GM19324 (cell line): ENCODE measurements around the gene PIGU.

Experiments
- ATAC-seq: cut with Tn5 transposase; IDR thresholded peaks from one replicate; pipeline ENCODE4 v1.9.1; 2021; ENCODE audit warnings: mild to moderate bottlenecking, moderate library complexity; ENCODE audit not compliant: unreplicated experiment, low FRiP score

Gene PIGU

DNA sequence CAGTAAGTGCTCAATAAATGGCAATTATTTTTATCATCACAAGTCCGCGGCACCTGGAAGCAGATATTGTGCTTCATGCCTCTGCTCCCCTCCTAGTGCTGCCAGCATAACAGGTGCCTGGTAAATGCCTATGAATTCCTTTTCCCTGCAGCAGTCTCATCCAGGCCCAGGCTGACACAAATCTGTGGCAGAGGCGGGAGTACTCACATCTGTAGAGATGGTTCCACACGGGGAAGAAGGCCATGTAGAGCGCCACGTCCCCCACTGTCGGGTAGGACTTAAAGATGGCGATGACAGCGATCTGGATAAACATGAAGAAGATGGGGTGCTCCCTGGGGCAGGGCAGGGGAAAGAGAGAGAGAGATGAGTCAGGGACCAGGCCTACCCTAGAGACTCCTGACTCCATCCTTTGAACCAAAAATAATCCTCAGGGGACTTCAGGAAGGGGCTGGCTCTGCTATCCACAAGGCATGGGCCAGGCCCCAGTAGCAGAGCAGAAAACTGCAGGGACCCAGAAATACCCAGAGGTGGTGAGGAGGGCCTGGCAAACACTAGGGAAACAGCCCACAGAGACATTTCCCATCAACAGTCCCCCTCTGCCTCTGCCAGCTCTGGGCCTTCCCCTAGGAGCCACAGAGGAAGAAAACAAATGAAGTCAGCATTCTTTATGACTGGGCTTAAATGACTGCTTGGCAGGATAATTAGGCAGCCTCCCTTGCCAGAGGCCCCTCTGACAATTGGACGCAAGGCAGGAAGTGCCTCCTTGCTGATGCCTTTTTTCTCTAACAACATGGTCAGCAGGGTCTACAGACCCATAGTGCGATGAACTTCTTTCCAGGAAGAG is 95.3 kb downstream of the PIGU start:
- no peak for ATAC-seq

DNA sequence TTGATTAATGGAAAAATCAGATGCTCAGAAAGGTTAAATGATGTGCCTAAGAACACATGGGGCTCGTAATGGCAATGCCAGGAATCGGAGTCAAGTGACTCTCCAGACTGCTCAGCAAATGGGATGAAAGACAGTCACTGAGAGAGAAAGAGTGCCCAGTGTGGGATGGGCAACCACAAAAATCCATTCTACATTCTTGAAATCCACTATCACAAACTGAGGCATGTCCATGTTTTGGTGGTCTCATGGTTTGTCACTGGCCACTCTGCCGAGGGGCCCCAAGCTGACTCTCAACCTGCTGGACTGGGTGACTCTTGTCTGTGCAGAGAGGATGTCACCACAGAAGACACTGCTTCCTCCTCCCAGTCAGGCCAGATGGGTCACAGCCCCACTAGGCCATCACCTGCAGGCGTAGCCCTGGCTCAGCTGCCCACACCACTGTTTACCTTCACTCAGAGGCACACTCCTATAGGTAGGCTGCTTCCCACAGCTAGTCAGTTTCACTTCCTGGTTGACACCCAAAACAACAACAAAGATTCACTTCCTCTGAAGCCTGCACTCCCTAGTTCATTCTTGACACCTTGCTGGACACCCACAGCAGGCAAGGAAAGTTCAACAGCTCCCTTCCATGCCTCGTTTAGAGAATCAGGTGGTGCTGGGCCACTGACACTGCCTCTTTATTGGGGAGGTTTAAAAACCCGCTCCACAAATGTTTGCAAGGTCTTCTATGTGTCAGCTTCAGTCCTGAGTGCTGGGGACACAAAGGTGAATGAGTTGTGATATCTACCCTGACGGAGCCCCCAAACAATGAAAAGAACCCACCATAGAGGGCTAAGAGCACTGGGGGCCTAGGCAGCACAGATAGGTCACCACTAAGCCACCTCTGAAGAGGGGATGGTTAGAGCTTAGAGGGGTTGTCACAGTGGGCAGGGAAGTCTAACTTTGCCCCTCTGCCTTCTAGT is 96.6 kb downstream of the PIGU start:
- no peak for ATAC-seq

DNA sequence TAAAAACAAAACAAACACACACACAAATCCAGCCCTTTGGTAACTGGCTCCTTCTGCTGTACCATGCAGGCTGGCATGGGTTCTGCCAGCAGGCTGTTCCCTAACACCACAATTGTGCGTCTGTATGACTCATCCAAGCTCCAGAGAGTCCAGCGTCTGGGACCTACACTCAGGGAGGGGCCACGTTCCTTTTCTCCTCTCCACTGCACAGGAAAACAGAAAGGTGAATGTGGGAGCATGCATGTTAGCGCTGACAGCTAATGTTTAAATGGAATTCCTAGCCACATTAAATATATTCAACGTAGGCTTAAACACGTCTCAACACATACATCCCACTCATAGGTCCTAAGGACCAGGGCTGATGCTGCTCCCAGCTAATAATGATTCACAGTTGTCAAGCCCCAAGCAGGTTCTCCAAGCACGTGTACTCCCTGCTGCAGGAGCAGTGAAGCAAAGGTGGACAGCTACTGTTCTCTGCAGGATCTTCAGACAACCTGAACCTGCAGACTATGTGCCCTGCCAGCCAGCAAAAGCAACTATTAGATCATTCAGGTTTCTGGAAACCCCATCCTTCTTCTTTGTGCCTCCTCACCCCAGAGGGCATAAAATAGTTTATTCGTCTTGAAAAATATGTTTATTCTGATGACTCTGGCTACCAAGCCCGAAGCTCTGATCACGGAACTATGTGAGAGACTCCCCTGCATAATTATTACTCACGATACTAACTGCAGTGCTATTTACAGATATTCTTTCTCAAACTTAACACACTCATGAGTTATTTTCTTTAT is 97.5 kb downstream of the PIGU start:
- no peak for ATAC-seq

DNA sequence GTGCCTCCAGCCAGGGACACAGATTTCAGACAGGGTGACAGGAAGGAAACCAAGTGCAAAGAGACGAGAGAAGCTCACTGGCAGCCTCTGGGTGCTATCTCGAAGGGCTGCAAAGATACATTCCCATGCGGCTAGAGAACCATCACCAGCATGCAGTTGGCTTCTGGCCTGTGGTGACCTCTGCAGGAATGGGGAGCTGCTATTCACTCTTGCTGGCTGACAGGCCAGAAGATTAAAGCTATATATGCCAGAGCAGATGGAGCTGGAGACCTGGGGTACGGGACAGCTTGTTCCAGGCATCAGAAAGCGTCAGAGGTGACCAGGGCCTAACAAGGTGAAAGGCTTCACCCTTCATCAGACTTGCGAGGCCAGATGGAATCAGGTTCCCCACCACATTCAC is 98.4 kb downstream of the PIGU start:
- no peak for ATAC-seq

DNA sequence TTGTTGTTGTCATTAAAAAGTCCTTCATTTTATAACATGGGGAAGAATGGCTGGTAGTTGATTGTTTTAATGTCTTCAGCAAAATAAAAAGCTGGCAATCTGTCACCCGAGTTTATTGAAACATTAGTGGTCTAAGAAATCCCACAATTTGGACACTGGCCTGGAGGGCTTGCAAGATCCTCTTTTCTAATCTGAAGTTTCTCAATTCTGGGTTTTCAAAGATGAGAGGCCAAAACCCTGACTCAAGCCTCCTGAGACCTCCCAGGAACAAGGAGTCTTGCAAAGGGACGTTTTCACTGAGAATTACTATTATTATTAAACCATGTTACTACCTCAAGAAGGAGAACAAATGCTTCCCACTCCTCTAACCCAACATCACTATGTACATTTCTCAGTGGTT is 98.9 kb downstream of the PIGU start:
- ATAC-seq, result no peak

DNA sequence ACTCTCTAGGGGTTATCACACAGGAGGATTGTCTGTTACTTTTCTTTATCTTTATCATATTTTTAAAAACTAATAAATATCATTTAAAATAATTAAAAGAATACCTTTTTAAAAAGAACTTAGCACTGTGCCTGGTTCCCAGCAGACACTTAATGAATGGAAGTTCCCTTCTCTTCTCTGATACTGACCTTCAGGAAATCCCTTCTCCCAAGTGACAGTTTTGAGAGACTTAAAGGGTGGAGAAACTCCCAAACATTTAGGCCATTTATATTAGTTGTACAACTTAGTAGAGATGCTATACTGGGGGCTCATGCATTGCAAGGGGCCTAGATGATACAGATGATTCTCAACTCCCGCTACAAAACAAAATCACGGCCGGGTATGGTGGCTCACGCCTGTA is 99.8 kb downstream of the PIGU start:
- ATAC-seq, result no peak

DNA sequence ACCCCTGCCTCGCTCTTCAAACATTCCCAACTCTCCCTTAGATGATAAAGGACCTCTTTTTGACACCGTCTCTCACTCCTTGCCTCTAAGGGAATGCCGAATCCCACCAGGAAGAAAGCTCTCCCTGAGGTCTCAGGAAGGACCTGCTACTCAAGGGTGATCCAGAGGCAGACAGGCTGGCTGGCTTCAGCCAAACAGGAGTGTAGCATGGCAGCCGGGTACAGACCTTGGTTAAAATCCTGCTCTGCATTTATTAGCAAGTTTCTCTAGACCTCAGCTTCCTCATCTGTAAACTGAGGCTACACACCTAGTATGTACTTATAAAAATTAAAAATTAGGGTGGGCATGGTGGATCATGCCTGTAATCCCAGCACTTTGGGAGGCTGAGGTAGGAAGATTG is 101.1 kb downstream of the PIGU start:
- ATAC-seq, result no peak

DNA sequence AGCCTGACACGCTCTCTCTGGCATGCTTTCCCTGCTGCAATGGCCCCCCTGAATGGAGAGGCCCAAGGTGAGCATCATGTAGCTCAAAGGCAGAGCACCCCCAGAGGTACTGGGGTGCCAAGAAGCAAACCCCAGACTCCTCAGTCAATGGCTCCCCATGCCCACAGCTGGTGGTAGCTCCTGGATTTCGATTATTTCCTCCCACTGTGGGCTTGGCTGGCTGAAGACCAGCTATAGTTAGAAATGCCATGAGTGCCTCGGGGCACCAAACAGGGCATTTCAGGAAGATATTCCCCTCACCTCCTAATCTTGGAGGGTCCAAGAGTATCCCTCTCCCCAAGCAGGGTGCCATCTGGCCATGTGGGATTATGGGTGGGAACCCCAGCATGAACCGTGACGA is 101.6 kb downstream of the PIGU start:
- no peak for ATAC-seq

DNA sequence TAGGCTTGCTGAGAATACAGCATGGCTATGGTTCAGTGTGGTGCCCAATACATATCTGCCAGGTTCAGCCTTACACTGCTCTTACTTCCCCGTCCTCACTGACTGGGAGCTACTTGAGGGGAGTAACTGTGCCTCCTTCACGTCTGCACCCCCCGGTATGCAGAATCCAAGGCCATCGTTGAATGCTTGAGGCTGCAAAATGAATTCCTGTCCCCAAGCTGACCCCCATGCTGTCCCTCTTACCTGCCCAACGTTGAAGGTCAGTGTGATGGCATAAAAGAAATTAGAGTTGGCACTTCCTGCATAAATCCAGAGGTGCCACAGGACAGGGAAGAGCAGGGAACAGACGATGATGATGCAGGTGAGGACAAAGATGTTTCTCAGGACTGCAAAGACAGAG is 102.0 kb downstream of the PIGU start:
- no peak for ATAC-seq

DNA sequence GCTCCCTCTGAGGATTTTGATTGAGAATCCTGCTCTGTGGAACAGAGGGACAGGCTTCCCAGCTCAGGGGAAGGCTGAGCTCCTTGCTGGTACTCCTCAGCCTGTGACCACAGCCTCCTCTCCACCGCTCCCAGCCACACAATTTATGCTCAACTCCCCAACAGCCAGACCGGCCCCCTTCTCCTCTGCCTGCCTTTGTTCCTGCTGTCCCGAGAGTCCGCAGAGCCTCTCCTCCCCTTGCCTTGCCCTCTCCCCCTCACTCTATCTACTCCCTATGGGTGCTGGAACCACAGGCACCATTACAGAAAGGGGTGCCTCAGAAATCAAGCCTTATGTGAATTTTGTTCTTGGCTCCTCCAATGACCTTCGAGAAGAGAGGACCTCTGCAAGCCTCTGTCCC is 102.5 kb downstream of the PIGU start:
- no peak for ATAC-seq

DNA sequence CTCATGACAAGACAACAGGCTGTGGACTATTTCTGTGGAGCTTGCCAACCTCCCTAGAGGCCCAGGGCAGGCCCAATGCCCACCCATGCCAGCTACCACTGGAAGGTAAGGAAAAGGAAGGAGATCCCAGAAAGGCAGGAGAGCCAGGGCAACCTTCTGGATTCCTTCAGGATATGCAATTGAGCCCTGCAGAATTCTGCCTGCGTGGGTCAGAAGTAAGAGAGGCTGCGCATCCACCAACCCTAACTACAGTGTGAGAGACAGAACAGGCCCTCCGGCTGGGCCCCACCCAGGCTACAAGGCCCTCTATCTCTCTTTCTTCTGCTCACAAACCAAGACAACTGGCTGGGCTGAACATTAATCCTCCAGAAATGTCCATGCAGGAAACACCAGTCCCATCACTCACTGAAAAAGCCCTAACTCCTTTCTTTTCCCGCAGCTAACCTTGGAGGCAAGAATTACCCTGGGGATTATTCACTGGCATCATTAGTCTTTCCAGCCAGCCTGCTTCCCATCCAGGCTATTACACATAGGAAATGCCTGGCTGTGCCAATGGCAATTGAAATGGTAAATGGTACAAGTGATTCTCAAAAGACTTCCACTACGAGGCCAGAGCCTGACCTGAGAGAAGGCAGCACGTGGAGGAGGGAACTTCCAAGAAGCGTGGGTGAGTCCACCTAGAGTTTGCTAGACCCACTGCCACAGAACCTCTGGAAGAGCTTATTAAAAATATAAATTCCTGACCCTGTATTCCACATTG is 103.2 kb downstream of the PIGU start:
- no peak for ATAC-seq

DNA sequence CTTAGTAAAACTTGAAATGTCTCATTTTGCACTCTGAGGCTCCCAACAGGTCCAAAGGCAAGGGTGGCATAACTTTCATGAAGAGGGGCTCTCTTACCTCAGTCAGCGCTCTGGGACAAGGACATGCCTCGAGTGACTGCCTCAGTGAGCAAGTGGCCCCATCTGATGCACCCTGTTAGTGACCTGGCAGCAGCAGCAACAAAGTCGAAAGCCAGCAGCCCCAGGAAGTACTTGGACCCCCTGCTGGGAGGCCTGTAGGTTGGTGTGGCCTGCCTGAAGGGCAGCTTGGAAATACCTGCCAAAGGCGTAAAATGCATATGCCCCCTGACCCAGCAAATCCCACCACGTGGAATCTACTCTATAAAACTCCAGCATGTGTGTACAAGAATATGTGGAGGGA is 105.1 kb downstream of the PIGU start:
- no peak for ATAC-seq

DNA sequence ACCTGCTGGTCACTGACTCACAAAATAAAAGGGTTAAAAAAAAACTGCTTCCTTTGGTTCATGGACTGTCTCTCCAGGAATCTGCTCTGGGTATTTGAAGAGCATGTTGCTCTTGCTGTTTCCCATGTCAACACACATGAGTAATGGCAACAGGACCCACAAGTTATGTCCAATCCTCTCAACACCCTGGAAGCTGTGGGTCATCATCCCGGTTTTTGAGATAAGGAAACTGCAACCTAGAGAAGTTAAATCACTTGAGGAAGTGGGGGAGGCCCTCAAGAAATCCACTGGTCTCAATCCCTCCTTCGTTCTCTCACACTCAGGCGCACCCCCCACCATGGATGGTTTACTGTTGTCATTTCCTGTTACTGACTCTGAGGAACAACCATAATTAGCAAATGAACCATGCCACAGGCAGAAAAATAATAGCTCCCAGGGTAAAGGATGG is 106.0 kb downstream of the PIGU start:
- no peak for ATAC-seq

DNA sequence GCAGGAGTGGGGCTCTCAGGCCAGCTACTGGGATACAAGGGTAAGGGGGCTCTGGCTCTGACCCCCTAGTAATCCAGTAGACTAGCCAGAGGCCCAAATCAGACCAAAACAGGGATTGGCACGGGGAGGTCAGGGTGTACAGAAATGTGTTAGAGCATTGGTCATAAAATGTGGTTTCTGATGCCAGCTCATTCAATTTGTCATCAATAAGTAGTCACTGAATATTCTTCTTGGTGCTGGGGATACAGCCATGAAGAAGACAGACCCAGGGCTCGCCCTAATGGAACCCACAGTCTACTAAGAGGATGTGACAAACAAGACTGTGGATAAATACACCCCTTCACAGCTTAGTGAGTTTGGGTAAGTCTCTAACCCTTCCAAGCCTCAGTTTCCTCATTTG is 107.3 kb downstream of the PIGU start:
- ATAC-seq, result no peak

DNA sequence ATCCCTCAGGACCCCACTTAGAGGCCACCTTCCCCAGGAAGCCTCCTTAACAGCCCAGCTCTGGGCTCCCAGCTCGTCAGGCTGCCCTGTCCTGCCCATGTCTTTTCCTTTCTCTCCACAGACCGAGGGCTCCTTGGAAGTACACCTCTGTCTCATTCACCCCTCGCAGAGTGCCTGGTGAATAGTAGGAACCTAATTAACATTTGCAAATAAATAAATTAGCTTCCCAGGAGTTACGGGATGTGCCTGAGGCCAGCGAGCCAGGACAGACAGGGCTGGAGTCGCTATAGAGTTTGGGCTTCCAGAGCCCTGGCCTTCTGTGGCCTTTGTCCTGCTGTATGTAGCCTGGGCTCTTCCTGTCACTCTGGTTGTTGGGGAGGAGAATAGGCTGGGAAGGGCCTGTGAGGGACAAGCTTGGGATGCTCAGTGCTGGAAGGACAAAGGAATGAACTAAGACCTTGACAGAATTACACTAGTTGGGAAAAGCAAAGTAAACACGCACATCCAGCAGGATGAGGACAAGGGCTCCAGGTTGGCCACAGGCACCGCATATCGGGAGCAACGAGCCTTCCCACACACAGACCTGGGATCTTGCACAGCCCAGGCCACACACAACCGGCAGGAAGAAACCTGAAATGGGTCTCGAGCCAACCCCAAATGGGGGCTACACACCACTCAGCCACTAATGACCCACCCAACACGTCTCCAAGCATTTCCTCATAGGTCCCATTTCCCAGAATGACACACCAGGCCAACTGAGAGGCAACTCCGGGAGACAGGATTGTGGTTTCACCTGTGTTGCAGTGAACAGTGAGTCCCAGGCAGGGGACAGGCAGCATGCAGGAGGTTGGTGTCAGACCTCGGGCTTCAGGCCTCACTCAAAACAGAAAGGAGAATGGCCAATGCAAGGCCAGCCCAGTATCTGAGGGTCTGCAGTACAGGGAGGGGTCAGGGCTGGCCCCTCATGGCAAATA is 108.7 kb downstream of the PIGU start:
- ATAC-seq, result no peak

DNA sequence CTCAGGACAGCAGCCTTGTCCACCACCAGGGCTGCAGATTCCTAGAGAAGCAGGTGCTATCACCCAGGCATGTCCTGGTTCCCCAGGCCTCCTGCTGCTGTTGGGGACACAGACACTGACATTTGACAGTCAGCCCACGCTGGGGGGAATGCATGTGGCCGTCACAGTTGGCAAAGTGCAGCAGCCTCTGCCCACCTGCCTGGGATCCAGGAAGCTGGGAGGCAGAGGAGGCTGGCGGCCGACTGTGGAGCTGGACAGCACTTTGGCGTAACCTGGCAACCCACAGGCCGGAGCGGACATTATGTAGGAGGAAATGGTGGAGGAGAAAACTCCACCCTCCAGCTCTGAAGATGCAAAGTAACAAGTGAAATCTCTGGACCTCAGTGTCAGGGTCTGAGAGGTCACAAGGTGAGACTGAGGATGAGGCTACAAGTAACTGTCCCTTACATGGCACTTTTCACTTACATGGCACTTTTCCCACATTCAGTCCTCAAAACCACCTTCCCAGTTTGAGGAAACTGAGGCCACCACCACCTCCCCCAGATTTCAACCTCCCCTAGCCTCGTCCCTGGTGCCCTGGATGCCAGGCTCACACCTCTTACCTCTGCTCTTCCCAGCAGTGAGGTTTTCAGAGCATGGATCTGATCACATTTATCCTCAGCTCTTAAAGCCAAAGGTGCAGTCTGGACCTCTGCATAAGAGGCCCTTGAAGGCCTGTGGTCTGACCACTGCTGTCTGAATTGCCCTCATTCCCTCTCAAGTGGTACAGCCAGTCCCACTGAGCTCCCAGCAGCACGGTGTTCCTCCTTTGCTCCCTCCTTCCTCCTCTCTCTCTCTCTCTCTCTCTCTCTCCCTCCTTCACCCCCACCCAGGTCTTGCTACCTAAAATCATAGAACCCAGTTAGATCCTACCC is 109.7 kb downstream of the PIGU start:
- no peak for ATAC-seq

DNA sequence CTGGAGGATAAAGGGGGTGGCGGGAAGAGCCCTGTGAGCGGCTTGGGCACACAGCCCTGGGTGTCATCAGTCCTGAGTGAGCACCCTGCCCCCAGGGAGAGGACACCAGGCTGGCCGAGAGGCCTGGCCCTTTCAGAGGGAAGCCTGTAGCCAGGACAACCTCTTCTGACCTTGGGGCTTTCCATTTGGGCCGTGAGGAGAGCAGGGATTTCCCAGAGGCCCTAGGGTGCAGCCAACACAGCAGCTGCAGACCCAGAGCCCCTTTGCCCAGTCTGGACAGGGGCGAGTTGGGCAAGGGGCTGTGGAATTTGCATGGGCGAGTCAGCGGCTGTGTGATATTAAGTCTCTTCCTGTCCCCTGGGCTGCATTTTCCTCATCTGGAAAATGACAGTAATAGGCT is 112.1 kb downstream of the PIGU start:
- no peak for ATAC-seq

DNA sequence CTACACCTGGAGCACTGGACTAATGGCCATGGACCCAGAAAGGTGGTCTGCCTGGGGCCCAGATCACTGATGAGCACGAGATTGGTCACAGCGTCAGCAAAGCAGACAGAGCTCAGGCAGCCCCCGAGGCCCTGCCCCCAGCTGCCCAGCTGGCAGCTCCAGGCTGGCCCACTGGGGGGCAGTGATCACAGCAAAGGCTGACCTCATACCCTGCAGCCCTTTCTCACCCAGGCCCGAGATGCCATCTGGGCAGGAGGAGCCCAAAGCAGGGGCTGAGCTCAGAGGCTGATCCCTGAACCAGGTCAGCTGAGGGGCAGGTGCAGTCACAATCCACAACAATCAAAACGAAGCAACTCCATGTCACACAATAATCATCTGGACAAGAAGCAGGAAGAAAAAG is 114.3 kb downstream of the PIGU start:
- ATAC-seq, result no peak
